Fibroblast of skin of left quadriceps (primary cell): Measurements from ENCODE around the gene CARMIL3.
"Not testable (repeated sequence)": the region's sequence is repeated elsewhere in the genome, so short reads cannot be mapped to it uniquely, and the experiment has no call there.

Source experiments
- DNase-seq, 2 experiments: peaks; one replicate each; pipeline ENCODE4 v3.0.0-alpha.2; 2013; ENCODE audit warnings: low read depth in 2 of 2

The CARMIL3 gene

DNA sequence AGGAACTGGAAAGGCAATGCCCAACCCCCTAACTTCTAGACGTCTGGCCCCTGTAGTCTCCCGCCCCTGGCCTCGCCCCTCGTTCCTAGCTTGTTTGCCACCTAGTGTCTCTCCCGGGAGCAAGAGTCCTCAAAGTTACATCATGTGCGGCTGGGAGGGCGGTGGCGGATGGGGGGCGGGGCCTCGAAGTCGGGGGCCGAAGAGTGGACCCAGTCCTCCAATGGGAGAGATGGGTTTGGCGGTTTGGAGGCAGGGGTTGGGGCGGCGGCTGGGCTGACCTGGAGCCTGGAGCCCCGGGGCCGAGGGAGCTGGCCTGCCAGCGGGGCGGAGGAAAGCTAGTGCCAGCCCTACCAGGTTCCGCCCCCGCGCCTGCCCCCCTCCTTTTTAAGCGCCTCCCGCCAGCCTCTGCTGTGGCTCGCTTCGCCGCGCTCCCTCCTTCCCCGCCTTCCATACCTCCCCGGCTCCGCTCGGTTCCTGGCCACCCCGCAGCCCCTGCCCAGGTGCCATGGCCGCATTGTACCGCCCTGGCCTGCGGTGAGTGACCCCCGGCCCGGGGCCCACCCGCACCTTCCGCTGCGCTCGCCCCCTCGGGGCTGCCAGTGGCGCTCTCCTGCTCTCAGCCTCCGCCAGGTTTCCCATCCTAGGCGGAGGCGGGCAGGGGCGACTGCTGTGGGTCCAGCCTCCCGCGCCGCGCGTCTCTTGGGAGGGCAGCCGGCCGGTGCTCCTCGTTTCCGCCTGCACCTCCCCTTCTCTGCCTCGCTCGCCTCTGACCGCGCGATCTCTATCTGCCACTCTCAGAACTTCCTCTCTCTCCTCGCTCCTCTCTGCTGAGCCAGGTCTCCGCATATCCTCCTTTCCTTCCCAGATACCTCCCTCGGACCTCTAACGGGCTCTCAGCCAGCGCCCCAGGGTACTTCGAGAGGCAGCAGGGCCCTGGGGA, 42.4 kb downstream of the CARMIL3 start, which contains the start of gene PCK2:
Gene PCK2, plus strand, starts transcription at position 411 of the 940 bp plus-strand sequence. Its CDS starts 95 bp downstream, at position 506.
- peak; percentile 94 to 95 for DNase-seq

DNA sequence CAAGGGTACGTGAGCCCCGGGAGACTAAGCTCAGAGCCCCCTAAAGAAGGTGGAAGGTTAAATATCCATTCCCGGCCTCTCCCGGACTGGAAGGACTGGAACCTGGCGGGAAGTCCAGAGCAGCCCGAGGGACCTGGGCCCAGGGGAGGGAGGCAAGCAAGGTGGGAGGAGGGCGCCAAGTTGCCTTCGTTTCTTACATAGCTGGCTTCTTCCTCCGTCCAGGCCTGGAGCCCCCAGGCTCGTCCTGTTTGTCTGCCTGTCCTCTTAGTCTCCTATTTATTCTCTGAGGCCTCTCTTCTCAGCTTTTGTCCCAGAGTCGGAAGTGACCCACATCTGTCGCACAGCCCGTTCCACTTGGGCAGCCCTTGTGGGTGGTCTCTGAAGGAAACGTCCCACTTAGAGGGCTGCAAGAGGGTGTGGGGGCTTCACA, 43.0 kb downstream of the CARMIL3 start:
- DNase-seq: no peak

DNA sequence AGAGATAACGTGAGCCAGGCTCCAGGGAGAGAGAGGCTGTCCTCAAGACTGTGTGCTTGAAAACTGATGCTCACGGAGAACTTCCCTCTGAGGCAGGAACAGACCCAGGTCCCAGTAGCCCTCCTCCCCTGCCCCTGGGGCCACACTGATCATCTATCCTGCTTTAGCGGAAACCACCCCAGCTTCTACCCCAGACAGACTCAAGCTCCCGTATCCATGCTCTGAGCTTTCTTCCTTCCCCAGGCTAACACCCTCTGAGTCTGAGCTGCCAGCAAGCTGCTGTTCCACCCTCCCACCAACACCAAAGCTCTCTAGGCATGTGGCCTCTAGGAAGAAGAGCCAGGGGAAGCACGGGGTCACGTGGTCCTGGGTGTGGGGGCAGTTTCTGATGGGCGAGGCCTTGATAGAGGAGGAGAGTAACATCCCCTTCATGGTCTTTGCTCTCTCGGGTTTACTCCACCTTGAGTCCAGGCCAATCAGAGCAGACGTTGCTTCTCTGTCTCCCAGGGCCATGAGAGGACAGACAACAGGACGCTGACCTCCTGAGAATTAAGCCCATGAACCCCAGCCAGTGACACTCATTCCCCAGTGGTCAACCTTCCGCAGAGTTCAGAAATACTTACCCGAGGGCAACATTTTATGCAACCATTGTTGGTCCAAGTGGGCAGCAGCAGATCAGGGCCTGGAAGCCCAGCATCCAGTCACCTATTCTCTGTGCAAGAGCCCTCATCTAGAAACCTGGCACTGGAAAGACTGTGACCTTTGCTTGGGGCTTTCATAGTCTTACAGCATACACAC, 43.7 kb downstream of the CARMIL3 start:
- DNase-seq: no peak

DNA sequence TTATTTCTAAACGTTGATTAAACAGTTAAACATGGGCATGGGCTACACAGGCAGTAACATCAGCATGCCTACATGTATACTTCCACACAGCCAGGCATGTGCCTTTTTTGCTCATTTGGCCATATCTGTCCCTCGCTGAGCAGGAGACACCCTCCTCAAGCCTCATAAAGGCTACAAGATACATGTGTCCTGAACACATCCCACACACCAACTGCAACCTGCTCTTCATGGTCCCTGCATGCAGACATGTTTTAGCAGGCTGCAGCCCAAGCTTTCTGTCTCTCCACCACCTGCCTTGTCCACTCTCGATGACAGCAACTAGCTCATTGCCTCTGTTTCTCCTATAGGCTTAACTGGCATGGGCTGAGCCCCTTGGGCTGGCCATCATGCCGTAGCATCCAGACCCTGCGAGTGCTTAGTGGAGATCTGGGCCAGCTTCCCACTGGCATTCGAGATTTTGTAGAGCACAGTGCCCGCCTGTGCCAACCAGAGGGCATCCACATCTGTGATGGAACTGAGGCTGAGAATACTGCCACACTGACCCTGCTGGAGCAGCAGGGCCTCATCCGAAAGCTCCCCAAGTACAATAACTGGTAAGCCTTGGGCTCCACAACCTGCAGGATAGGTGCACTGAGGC, 44.9 kb downstream of the CARMIL3 start:
- no peak for DNase-seq

DNA sequence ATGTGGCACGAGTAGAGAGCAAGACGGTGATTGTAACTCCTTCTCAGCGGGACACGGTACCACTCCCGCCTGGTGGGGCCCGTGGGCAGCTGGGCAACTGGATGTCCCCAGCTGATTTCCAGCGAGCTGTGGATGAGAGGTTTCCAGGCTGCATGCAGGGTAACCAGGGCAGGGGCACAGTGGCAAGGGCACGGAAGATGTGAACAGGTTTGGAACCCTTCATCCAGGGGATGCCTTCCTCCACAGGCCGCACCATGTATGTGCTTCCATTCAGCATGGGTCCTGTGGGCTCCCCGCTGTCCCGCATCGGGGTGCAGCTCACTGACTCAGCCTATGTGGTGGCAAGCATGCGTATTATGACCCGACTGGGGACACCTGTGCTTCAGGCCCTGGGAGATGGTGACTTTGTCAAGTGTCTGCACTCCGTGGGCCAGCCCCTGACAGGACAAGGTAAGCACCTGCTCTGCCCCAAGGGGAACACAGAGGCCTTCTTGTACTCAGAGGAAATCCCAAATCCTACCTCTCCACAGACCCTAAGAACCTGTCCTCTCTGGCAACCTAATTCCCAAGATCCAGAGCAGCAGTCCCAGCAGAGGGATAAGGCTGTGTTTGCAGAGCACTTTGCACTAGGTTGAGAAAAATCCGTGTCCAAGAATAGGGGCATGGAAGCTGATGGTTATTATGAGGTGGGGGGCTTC, 46.6 kb downstream of the CARMIL3 start:
- no peak for DNase-seq

DNA sequence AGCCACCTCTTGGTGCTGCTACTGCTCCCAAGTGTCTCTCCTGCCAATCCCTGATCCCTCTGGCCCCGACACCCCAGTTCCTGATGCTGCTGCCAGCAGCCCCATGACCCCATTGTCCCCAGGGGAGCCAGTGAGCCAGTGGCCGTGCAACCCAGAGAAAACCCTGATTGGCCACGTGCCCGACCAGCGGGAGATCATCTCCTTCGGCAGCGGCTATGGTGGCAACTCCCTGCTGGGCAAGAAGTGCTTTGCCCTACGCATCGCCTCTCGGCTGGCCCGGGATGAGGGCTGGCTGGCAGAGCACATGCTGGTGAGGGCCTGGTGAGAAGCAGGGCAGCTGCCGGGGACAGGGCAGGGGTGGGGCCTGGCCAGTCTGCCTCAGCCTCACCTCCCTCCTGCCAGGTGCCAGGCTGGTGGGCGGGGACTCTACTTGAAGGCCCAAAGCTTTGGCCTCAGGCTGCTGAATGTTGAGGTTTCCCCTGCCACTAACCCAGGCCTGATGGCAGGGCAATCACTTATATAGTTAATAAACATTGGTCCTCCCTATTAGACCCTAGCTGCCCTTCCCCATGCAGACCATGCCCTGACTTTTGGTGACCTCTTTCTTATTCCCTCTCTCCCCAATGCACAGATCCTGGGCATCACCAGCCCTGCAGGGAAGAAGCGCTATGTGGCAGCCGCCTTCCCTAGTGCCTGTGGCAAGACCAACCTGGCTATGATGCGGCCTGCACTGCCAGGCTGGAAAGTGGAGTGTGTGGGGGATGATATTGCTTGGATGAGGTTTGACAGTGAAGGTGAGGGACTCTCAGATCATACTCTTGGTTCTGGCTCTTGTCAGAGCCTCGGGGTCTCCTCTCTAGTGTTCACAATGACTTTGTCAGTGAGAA, 47.4 kb downstream of the CARMIL3 start:
- no peak for DNase-seq

DNA sequence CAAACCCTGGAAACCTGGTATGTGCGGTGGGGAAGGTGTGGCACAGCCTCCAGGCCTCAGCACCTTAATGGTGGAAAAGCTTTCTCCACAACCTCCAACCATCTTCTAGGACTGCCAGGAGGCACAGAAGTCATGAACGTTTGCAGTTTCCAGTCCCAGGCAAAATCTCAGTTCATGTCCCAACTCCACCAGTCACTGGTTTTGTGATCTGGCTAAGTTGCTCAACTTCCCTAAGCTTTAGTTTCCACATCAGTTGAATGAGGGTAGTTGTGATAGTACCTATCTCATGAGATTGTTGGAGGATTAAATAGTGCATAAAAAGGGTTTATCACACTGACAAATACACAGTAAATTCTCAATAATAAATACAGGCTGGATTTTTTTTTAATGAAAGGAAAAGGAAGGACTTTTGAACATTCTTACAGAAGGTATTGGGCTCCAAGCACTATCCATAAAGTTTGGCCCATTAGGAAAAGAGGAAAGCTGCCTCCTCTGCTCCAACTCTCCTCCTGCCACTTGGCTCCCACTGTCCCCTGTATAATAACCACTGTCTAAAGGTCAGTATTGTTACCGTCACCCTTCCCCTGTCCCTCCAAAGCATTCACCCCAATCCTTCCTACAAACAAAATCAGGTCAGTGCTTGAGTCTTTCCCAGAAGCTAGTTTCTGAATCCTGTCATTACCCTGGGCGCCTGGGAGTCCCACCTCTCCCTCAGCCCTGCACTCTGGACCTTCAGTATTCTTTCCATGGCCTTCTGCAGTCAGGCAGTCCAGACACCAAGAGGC, 48.6 kb downstream of the CARMIL3 start:
- DNase-seq: no peak

DNA sequence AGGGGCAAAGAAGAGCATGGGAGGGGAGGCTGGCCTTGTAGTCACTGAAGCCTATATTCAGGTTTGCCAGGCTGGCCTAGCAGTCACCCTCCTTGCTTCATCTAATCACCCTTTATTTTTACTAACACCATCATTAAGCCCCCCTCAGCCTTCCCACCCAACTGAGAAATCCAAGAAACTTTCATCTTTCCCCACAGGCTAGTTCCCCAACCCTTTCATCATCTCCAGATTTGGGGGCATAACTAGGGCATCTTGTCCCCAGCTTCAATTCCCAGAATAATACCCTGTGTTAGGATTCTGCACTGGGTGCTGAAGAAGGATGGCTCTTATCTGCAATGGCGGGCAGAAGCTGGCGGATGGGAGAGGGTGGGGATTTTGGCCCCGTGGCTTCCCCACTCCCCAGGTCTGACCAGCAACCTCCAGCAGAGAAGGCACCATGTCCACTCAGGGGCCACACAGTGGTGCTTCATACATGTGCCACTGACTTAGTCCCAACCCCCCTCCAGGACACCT, 49.2 kb downstream of the CARMIL3 start:
- DNase-seq: no peak

DNA sequence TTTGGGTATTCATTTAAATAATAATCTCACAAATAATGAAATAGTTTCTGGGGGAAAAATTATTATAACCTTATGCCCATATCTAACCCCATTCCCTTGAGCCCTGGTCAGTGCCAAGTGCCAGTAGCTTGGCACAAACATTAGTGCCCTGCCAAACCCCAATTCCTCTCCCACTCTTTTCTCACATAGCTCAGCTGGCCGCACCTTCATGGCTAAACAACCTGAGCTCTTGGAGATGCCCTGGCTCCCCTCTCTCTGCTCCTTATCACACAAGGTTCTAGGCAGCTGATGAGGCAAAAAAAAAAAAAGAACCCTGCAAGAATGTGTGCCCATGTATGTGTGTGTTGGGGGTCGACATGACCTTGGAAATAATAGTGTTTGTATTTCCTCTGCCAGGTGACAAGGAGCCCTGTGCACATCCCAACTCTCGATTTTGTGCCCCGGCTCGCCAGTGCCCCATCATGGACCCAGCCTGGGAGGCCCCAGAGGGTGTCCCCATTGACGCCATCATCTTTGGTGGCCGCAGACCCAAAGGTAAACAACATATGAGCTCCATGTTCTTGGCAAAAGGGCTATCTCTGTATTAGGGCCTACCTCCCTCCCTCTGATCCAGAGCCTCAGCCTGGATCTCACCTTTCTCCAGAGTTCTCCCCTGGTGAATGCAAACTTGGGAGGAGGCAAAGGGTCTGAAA, 50.7 kb downstream of the CARMIL3 start:
- DNase-seq: no peak

DNA sequence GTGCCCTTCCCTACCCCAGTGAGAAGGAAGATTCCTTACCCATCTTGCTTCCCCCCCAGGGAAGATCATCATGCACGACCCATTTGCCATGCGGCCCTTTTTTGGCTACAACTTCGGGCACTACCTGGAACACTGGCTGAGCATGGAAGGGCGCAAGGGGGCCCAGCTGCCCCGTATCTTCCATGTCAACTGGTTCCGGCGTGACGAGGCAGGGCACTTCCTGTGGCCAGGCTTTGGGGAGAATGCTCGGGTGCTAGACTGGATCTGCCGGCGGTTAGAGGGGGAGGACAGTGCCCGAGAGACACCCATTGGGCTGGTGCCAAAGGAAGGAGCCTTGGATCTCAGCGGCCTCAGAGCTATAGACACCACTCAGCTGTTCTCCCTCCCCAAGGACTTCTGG, 51.6 kb downstream of the CARMIL3 start:
- no peak for DNase-seq

DNA sequence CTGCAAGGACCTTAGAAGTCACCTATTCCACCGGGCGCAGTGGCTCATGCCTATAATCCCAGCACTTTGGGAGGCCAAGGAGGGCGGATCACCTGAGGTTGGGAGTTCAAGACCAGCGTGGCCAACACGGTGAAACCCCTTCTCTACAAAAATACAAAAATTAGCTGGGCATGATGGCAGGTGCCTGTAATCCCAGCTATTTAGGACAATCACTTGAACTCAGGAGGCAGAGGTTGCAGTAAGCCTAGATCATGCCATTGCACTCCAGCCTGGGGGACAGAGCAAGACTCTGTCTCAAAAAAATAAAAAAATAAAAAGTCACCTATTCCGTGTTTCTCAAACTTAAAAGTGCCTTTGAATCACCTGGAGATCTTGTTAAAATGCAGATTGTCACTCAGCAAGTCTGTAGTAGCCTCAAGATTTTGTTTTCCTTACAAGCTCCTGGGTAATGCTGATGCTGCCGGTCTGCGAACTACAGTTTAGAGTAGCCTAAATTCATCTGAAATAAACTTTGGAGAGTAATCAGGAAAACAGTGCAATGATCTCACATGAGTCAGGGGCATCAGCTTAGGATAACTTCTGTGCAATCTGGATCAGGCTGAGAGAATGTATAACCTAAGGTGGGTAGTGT, 53.9 kb downstream of the CARMIL3 start:
- not testable (repeated sequence) for DNase-seq

DNA sequence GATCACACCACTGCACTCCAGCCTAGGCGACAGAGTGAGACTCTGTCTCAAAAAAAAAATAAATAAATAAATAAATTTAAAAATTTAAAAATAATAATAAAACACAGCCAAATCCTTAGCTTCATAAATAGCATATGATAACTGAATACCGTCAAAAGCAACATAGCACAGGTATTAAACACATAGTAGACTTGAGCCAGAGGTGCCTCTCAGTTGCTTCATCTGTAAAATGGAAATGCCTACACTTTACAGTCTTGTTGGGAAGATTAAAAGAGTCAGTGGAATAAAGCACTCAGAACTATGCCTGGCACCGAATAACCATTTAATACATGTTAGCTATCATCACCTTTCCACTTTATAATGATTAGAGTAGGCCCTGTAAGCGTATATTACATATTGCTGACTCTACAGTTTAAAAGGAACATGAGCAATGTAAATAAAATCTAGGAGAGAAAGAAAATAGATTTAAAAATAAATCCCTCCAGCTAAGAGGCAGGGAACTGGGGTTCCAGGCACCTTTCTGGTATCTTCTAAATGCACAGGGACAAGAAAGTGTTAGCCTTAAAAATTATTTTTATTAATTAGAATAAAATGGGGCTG, 55.0 kb downstream of the CARMIL3 start:
- no peak for DNase-seq

DNA sequence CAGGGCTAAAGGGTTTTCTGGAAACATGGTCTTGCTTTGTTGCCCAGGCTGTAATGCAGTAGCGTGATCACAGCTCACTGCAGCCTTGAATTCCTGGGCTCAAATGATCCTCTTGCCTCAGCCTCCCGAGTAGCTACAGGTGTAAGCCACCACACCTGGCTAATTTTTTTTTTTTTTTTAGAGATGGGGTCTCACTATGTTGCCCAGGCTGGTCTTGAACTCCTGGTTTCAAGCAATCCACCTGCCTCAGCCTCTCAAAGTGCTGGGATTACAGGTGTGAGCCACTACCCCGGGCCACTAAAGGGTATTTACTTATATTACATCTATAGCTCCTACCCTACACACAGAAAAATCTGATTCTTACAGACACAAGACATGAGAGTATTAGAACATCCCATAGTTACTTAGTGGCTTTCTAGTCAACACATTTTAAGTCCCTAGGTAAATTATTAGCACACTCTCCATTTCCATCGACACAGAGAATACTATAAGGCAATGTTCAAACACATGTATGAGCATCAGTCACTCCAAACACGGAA, 56.6 kb downstream of the CARMIL3 start:
- no peak for DNase-seq

DNA sequence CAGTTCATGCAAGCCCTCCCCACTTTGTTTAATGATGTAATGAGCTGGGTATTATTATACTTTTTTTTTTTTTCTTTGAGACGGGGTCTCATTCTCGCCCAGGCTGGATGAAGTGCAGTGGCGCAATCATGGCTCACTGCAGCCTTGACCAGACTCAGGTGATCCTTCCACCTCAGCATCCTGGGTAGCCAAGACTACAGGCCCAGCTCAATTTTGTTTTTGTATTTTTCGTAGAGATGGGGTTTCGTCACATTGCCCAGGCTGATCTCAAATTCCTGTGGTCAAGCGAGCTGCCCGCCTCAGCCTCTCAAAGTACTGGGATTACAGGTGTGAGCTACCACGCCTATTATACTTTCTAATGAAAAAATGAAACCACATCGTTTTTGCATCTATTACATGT, 58.3 kb downstream of the CARMIL3 start:
- no peak for DNase-seq

DNA sequence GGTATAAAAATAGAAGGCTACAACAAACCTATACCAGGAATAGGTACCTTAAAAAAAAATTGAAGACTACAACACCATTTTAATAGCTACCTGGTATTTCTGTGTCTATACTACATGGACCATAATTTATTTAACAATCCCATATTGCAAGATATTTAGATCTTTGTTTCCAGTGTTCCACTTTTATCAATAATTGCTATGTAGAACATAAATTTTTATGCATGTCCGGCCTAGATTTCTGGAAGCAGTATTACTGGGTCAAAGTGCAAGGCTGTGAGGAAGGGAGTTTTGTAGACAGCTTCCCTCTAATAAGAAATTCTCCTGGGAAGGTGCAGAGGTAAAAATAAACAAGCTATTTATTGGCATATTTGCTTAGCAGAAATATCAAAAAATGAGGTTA, 58.7 kb downstream of the CARMIL3 start:
- DNase-seq: no peak

DNA sequence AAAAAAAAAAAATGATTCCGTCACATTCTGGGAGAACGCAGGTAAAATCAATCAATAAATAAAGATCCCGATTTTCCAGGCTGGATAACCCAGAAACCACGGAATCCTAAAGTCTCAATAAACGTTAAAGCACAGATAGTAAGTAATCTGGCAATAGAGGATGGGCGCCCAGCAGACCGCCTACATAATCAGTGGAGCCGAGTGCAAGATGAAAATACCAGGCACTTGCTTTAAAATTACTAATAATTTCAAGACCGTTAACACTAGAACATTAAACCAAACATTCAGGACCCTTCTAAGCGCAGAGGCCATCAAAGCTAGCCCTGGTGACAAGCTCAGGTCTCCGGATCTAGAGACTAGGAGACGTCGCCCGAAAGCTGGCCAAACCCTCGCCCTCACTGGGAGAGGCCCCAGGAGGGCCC, 61.6 kb downstream of the CARMIL3 start:
- DNase-seq: no peak

DNA sequence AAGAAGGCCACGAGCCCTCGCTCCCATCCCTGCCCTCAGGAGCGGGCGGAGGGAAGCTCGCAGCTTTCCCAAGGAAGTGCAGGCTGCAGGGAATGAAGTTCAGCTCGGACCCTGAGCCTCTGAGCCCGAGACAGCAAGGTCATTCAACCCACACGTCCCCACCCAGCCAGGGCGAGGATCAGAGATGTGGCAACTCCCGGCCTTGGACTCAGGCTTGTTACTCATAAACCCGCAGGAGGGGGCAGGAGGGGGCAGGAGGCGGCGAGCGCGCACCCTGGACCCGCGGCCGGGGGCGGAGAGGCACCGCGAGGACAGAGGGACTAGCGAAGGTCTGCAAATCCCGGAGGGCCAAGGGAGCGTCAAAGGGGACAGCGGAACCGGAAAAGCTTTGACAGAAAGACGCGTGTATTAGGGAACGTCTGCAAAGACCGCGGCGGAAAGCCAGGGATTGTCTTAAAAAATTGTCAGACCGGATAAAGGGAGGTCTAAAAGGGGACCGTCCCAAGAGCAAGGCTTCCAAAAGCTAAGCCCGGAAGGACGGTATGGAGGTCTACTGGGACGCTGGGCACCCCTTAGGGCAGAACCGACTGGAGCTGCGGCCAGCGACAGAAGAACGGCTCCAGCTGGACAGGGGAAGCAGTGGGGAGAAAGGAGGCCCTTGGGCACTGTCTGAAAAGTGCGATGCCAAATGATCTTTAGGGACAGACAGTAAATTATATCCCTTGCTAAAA, 62.2 kb downstream of the CARMIL3 start:
- DNase-seq: peak; percentile 62 to 65
